GM15510 (cell line): ENCODE results near the gene IFI16.
A peak's percentile ranks its signal among the peaks of the same experiment; 100 is the strongest.

Experiments
- POLR2A ChIP-seq: IDR thresholded peaks from 3 replicates; pipeline ENCODE4 v1.6.1; 2011; ENCODE audit warnings: borderline replicate concordance; ENCODE audit not compliant: insufficient read length; ENCODE audit errors: extremely low read depth

IFI16 gene

DNA sequence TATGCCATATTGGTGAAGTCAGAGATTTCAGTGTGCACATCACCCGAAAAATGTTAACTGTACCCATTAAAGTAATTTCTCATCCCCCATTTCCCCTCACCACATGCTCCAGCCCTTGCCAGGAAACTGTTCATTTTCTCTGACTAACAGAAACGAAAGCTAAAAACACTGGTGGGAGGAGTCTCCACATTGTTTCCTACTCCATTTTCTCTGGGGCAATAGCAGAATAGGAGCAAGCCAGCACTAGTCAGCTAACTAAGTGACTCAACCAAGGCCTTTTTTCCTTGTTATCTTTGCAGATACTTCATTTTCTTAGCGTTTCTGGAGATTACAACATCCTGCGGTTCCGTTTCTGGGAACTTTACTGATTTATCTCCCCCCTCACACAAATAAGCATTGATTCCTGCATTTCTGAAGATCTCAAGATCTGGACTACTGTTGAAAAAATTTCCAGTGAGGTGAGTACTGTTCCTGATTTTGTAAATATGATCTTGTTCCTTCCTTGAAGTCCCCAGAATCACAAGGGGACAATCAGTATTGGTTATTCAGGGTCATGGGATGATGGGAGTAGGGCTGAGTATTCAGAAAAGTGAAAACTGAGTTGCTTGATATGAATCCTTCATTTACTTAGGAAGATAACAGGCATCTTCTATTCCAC, at the start of gene IFI16:
Gene IFI16 (plus strand): TSS at position 204 of the 658 bp plus-strand sequence. CDS start 4,774 bp downstream, outside the sequence.
- peak; percentile 59 for TF ChIP-seq POLR2A

DNA sequence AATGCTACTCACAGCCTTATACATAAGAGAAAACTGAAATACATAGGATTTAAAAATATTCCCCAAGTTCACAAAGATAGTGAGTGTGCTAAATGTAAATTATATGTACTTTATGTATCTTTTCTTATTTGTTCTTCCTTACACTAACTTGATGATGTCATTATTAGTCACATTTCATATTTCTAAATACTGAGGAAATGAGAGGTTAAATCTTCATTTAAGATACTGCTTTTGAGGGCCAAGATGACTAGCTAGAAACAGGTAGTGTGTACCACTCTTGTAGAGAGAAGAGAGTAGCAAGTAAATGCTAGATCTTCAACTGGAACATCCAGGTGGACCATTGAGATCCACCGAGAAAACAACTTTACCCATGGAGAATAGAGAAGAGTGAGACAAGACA, 48.5 kb upstream of the IFI16 start:
- TF ChIP-seq POLR2A = no peak

DNA sequence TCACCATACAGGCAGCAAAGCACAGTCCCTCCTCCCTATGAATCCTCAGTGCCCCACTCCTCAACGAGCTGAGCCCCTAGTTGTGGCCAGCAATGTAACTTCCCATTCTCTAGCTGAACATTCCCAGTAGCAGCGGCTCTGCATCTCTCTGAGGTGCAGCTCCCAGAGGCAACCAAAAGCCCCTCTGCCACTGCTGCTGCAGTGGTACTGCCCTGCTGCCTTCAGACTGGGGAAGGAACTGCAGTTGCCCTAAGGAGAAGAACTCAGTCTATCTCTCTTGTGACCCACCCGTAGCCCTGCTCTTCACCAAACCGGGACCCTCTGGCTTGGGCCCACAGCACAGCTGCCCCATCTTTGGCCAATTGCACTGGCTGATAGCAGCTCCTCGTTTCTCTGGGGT, 46.7 kb upstream of the IFI16 start:
- no peak for TF ChIP-seq POLR2A

DNA sequence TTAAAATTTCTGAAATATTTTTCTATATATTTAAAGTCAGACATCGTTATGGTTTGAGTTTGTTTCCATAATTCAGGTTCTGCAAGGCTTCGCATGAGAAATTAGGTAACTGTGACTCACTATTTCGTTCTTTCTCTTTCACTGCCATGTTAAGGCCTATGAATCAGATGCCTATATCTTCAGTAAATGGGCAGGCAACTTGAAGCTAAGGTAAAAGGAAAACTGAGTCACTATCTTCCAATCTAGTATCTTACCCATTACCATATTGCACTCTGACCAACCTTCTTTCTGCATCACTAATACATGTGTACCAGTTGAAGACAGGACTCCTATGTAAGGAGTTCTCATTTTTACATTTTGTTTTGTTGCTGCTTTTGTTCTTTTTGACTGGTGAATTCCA, 40.5 kb upstream of the IFI16 start:
- TF ChIP-seq POLR2A = no peak

DNA sequence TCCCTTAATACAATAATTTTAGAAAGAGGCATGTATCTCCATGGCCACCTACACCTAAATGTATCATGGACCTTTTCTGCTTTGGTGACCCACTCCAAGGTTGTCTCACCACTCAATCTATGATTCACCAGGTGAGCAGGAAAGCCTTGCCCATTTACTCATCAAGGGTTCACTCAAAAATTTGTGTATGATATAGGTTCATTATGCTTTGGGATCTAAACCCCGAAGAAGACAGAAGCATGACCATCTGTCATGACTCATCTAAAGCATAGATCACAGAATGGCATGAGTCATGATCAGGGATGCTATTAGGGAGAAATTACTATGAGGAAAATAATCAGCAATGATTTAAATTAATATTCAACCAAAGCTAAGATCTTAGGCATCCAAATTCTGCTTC, 39.9 kb upstream of the IFI16 start:
- TF ChIP-seq POLR2A = no peak

GRCh38 chr1:158972841-158973240, 36.9 kb upstream of the IFI16 start:
- TF ChIP-seq POLR2A = no peak

DNA sequence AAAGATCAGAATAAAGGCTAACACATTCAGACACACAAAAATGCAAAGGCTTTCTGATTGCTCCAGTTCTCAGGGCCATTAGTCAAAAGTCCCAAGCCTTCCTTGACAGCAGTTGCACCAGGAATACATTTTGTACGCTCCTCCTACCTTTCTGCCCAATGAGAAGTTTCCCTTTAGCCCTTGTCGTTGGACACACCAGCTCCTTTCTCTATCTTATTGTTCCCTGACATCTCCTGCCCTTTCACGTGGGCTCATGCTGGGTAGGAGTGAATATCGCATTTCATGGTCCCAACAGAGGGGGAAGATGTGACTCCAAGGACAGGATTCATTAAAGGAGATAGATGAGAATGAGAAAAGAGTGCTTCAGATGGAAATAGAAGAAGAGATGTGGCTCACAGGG, 33.5 kb upstream of the IFI16 start:
- no peak for TF ChIP-seq POLR2A

DNA sequence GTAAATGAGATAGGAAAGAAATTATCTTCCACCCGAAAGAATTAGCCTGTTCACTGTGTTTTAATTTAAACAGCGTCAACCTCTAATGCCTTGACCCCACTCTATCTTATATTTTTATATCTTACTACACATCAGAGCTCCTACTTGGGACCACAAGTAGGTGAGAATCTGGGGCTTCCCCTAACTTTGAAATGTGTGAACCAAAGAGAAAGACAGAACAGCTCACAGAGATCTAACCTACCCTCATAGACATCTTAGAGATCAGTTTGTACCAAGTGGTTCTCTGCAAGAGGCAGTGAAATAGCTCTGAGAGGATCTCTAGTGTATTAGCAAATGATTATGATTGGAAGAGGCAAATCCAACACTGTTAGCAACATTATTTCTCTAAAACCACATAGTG, 31.0 kb upstream of the IFI16 start:
- TF ChIP-seq POLR2A = no peak

- TF ChIP-seq POLR2A = no peak
Observed at GRCh38 chr1:158979229-158979628, 30.5 kb upstream of the IFI16 start.

DNA sequence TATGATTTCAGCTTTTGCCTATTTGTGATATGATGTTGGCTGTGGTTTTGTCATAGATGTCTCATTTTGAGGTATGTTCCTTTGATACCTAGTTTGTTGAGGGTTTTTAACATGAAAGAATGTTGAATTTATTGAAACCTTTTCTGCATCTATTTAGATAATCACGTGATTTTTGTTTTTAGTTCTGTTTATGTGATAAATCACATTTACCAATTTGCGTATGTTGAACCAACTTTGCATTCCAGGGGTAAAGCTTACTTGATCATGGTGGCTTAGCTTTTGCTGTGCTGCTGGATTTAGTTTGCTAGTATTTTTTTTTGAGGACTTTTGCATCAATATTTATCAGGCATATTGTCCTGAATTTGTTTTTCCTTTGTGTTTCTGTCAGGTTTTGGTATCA, 26.5 kb upstream of the IFI16 start:
- no peak for TF ChIP-seq POLR2A

DNA sequence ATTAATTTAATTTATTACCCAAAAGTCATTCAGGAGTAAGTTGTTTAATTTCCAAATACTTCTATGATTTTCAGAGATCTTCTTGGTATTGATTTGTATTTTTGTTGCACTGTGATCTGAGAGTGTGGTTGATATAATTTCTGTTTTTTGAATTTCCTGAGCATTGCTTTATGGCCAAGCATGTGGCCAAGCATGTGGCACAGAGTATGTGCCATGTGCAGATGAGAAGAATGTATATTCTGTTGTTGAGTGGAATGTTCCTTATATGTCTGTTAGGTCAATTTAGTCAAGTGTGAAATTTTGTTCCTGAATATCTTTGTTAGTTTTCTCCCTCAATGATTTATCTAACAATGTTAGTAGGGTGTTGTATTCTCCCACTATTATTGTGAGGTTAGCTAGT, 25.3 kb upstream of the IFI16 start:
- TF ChIP-seq POLR2A = no peak

- TF ChIP-seq POLR2A = no peak
Observed at GRCh38 chr1:158989424-158989823, 20.3 kb upstream of the IFI16 start.

GRCh38 chr1:158992787-158993312, 16.9 kb upstream of the IFI16 start:
- TF ChIP-seq POLR2A = no peak

- TF ChIP-seq POLR2A = no peak
Observed at GRCh38 chr1:158996998-158997397, 12.7 kb upstream of the IFI16 start.

DNA sequence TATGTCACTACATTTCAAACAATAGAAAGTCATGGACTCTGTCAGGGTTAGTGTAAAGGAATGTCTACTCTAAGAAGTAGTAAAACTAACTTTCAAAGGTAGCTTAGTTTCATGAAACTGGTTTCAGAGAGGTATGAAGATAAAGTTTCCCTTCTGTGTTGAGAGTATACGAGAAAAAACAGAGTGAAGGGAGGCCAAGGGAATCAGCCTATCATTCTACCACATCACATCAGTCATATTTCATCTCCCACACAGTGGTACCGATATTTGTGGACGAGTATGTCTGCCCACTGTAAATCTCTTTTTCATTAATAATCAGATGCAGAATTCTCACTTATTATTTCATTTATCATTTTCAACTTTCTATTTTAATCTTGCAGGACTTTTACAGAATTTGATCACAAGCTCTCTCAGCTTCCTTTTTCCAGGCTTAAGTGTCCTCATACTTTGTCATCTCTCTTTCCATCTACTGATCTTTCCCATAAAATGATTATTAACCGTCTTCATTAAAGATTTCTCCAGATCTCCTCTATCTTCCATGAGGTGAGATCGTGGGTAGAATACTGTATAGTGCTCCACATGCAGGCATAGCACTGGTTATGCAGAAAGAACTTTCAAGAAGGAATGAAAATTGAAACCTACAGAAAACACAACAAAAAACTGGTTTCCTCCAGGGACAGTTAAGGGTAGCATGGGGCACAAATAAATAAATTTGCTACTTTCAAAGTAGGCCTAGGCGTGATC, 11.5 kb upstream of the IFI16 start:
- TF ChIP-seq POLR2A = no peak

DNA sequence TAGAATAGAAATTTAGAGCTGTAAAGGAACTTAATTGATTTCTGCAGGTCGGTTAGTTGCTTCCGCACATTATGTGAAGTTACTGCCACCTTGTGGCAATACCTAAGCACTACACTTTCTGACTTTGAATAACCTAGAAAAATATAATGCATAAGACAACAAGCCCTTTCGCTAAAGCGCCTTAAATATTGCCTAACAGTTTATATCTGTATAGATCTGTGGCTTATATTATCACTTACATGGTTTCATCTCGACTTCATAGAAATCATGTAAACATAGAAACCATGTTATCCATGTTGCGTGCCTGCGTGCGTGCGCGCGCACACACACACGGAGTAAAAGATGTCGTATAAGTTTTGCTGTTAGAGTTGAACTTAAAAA, 10.9 kb upstream of the IFI16 start:
- TF ChIP-seq POLR2A = no peak
